SJSA1 (cell line): ENCODE results near the gene CFAP97D1. TPM values are rescaled to one million over a fixed set of nuclear protein-coding genes. Genes with fewer than 3 reads are reported as not detected.
A peak's percentile ranks its signal among the peaks of the same experiment; 100 is the strongest.

Experiments used
- DNase-seq, 2 experiments: peaks; one replicate each; pipeline ENCODE4 v3.0.0-alpha.2; 2015 to 2020; ENCODE audit warnings: low spot score in 2 of 2, low read depth in 1 of 2
- H3K27ac ChIP-seq: fragments of 250-450 bp; sonication (Bioruptor Pico); 2 replicates; pipeline ENCODE4 v1.5.1; 2020; ENCODE audit warnings: mild to moderate bottlenecking, moderate library complexity
- H3K27me3 ChIP-seq: fragments of 250-450 bp; sonication (Bioruptor Pico); replicated peaks from 2 replicates; pipeline ENCODE4 v1.5.1; 2020; ENCODE audit warnings: mild to moderate bottlenecking, moderate library complexity
- H3K36me3 ChIP-seq: fragments of 250-450 bp; sonication (Bioruptor Pico); 2 replicates; pipeline ENCODE4 v1.5.1; 2020; ENCODE audit warnings: mild to moderate bottlenecking
- H3K4me1 ChIP-seq: fragments of 250-450 bp; sonication (Bioruptor Pico); replicated peaks from 2 replicates; pipeline ENCODE4 v1.6.1; 2021; ENCODE audit warnings: mild to moderate bottlenecking
- H3K4me3 ChIP-seq: fragments of 250-450 bp; sonication (Bioruptor Pico); 2 replicates; pipeline ENCODE4 v1.5.1; 2020; ENCODE audit warnings: mild to moderate bottlenecking
- H3K9me3 ChIP-seq: fragments of 250-450 bp; sonication (Bioruptor Pico); replicated peaks from 2 replicates; pipeline ENCODE4 v1.5.1; 2020; ENCODE audit warnings: mild to moderate bottlenecking
- total RNA-seq: library from RNA; depleted of rRNA; stranded (reverse); fragments of >200 nt; shearing (Covaris generic); gene quantifications from 2 replicates; pipeline ENCODE4 v1.2.3, GENCODE V29; 2014; rRNA removed

Gene CFAP97D1
- total RNA-seq, result not detected in 2 replicates

GRCh38 chr17:43780135-43780534 lies at the start of gene CFAP97D1:
CFAP97D1 (plus strand) TSS chr17:43780435; CDS start chr17:43780463, 28 bp downstream.
- H3K4me1 ChIP-seq, result peaks cover 41% of the 10 kb centered on the region
- no peaks in the 10 kb centered on the region for H3K27me3 ChIP-seq
- no peak for DNase-seq
- no peaks in the 10 kb centered on the region for H3K9me3 ChIP-seq
- H3K27ac ChIP-seq, result peak within 1 kb of the TSS; percentile 97
- peak within 1 kb of the TSS; percentile 83 for H3K4me3 ChIP-seq
- H3K36me3 ChIP-seq, result peaks cover 30% of the 10 kb centered on the region

GRCh38 chr17:43732958-43733357 lies 47.3 kb upstream of the CFAP97D1 start:
- Histone ChIP-seq H3K9me3 (no peaks in the 10 kb centered on the region), H3K27me3 (no peaks in the 10 kb centered on the region), H3K4me3 (no peak overlapping the region), H3K27ac (peak overlapping the region; percentile 88), H3K36me3 (no peaks in the 10 kb centered on the region), H3K4me1 (peaks cover 72% of the 10 kb centered on the region)
- peak; percentile 90 to 95 for DNase-seq

- no peaks in the 10 kb centered on the region for H3K36me3 ChIP-seq
- H3K27me3 ChIP-seq, result no peaks in the 10 kb centered on the region
- no peak for DNase-seq
- H3K9me3 ChIP-seq, result no peaks in the 10 kb centered on the region
- no peak overlapping the region for H3K4me3 ChIP-seq
- peak overlapping the region; percentile 88 for H3K27ac ChIP-seq
- H3K4me1 ChIP-seq, result peaks cover 62% of the 10 kb centered on the region
Observed at GRCh38 chr17:43733956-43734355, 46.3 kb upstream of the CFAP97D1 start.

GRCh38 chr17:43734376-43734775 lies 45.9 kb upstream of the CFAP97D1 start:
- H3K9me3 ChIP-seq, result no peaks in the 10 kb centered on the region
- no peaks in the 10 kb centered on the region for H3K36me3 ChIP-seq
- peak; percentile 80 for DNase-seq
- no peaks in the 10 kb centered on the region for H3K27me3 ChIP-seq
- H3K27ac ChIP-seq, result peak overlapping the region; percentile 88
- peaks cover 64% of the 10 kb centered on the region for H3K4me1 ChIP-seq
- no peak overlapping the region for H3K4me3 ChIP-seq

GRCh38 chr17:43736389-43736788 lies 43.8 kb upstream of the CFAP97D1 start:
- Histone ChIP-seq H3K27me3 (no peaks in the 10 kb centered on the region), H3K4me3 (no peak overlapping the region), H3K27ac (no peak overlapping the region), H3K4me1 (peaks cover 77% of the 10 kb centered on the region), H3K36me3 (no peaks in the 10 kb centered on the region), H3K9me3 (no peaks in the 10 kb centered on the region)
- DNase-seq, result peak in 1 of 2 experiments; percentile 46

GRCh38 chr17:43737722-43738121 lies 42.5 kb upstream of the CFAP97D1 start:
- DNase-seq, result no peak
- H3K36me3 ChIP-seq, result no peaks in the 10 kb centered on the region
- no peaks in the 10 kb centered on the region for H3K27me3 ChIP-seq
- peaks cover 68% of the 10 kb centered on the region for H3K4me1 ChIP-seq
- no peaks in the 10 kb centered on the region for H3K9me3 ChIP-seq
- H3K4me3 ChIP-seq, result no peak overlapping the region
- no peak overlapping the region for H3K27ac ChIP-seq

- no peak overlapping the region for H3K4me3 ChIP-seq
- H3K27ac ChIP-seq, result peak overlapping the region; percentile 68
- H3K4me1 ChIP-seq, result peaks cover 45% of the 10 kb centered on the region
- DNase-seq, result peak in 1 of 2 experiments; percentile 76
- H3K36me3 ChIP-seq, result no peaks in the 10 kb centered on the region
- H3K9me3 ChIP-seq, result no peaks in the 10 kb centered on the region
- H3K27me3 ChIP-seq, result no peaks in the 10 kb centered on the region
Observed at GRCh38 chr17:43740541-43740940, 39.7 kb upstream of the CFAP97D1 start.

GRCh38 chr17:43741636-43742035 lies 38.6 kb upstream of the CFAP97D1 start:
- H3K27ac ChIP-seq, result no peak overlapping the region
- H3K36me3 ChIP-seq, result no peaks in the 10 kb centered on the region
- no peak for DNase-seq
- peaks cover 45% of the 10 kb centered on the region for H3K4me1 ChIP-seq
- H3K27me3 ChIP-seq, result no peaks in the 10 kb centered on the region
- H3K9me3 ChIP-seq, result no peaks in the 10 kb centered on the region
- no peak overlapping the region for H3K4me3 ChIP-seq

- no peak overlapping the region for H3K4me3 ChIP-seq
- peaks cover 40% of the 10 kb centered on the region for H3K4me1 ChIP-seq
- H3K36me3 ChIP-seq, result no peaks in the 10 kb centered on the region
- no peak for DNase-seq
- H3K27me3 ChIP-seq, result no peaks in the 10 kb centered on the region
- H3K27ac ChIP-seq, result no peak overlapping the region
- H3K9me3 ChIP-seq, result no peaks in the 10 kb centered on the region
Observed at GRCh38 chr17:43745541-43745940, 34.7 kb upstream of the CFAP97D1 start.

GRCh38 chr17:43750153-43750552 lies 30.1 kb upstream of the CFAP97D1 start:
- Histone ChIP-seq H3K4me3 (no peak overlapping the region), H3K4me1 (peaks cover 54% of the 10 kb centered on the region)

GRCh38 chr17:43753493-43754129 lies 26.6 kb upstream of the CFAP97D1 start:
- H3K27ac ChIP-seq, result no peak overlapping the region
- H3K9me3 ChIP-seq, result no peaks in the 10 kb centered on the region; the same call in 1 of the 2 replicates
- H3K27me3 ChIP-seq, result no peaks in the 10 kb centered on the region
- DNase-seq, result peak in 1 of 2 experiments; percentile 69
- H3K36me3 ChIP-seq, result no peaks in the 10 kb centered on the region
- peaks cover 40% of the 10 kb centered on the region for H3K4me1 ChIP-seq
- no peak overlapping the region for H3K4me3 ChIP-seq

More at GRCh38 chr17:43750153-43750552, 30.1 kb upstream of the CFAP97D1 start:
- no peak for DNase-seq
- Histone ChIP-seq H3K27ac (no peak overlapping the region), H3K27me3 (no peaks in the 10 kb centered on the region), H3K36me3 (no peaks in the 10 kb centered on the region), H3K9me3 (no peaks in the 10 kb centered on the region; the same call in 1 of the 2 replicates)

GRCh38 chr17:43754947-43755346 lies 25.3 kb upstream of the CFAP97D1 start:
- Histone ChIP-seq H3K4me1 (peaks cover 44% of the 10 kb centered on the region), H3K27me3 (no peaks in the 10 kb centered on the region), H3K9me3 (no peaks in the 10 kb centered on the region; the same call in 1 of the 2 replicates), H3K27ac (no peak overlapping the region), H3K36me3 (no peaks in the 10 kb centered on the region), H3K4me3 (no peak overlapping the region)
- no peak for DNase-seq

- H3K4me1 ChIP-seq, result peaks cover 44% of the 10 kb centered on the region
- H3K4me3 ChIP-seq, result no peak overlapping the region
- no peak overlapping the region for H3K27ac ChIP-seq
- no peaks in the 10 kb centered on the region; the same call in 1 of the 2 replicates for H3K9me3 ChIP-seq
- DNase-seq, result no peak
- H3K36me3 ChIP-seq, result no peaks in the 10 kb centered on the region
- no peaks in the 10 kb centered on the region for H3K27me3 ChIP-seq
Observed at GRCh38 chr17:43755389-43755875, 24.8 kb upstream of the CFAP97D1 start.

- peaks cover 48% of the 10 kb centered on the region for H3K4me1 ChIP-seq
- H3K36me3 ChIP-seq, result no peaks in the 10 kb centered on the region
- no peaks in the 10 kb centered on the region for H3K27me3 ChIP-seq
- H3K9me3 ChIP-seq, result no peaks in the 10 kb centered on the region; the same call in 1 of the 2 replicates
- H3K27ac ChIP-seq, result no peak overlapping the region
- DNase-seq, result no peak
- no peak overlapping the region for H3K4me3 ChIP-seq
Observed at GRCh38 chr17:43756201-43756600, 24.0 kb upstream of the CFAP97D1 start.
